Nephron (organoid): ENCODE data around the gene IQGAP2.

ENCODE experiments used
- H3K27ac Mint-ChIP-seq, 3 experiments: 2 replicates each; pipeline ENCODE4 v1.8.0; 2020; ENCODE audit warnings: mixed read lengths in 3 of 3, mild to moderate bottlenecking in 2 of 3, moderate library complexity in 1 of 3
- H3K27me3 Mint-ChIP-seq: 2 replicates; pipeline ENCODE4 v1.8.0; 2021; ENCODE audit warnings: low read depth, mild to moderate bottlenecking, moderate library complexity, mixed read lengths
- H3K36me3 Mint-ChIP-seq: 2 replicates; pipeline ENCODE4 v1.8.0; 2020; ENCODE audit warnings: low read depth, mixed read lengths
- H3K4me1 Mint-ChIP-seq: 2 replicates; pipeline ENCODE4 v1.8.0; 2020; ENCODE audit warnings: mixed read lengths
- H3K4me3 Mint-ChIP-seq, 3 experiments: 2 replicates each; pipeline ENCODE4 v1.8.0; 2020; ENCODE audit warnings: mild to moderate bottlenecking in 3 of 3, mixed read lengths in 3 of 3, moderate library complexity in 2 of 3
- H3K9me3 Mint-ChIP-seq: 2 replicates; pipeline ENCODE4 v1.8.0; 2020; ENCODE audit warnings: mixed read lengths
- CTCF ChIP-seq, 3 experiments: fragments of 200-600 bp; sonication (generic); IDR thresholded peaks; one replicate each; pipeline ENCODE4 v1.5.0; 2021; ENCODE audit warnings: antibody characterized with exemption in 3 of 3; ENCODE audit not compliant: unreplicated experiment in 3 of 3

IQGAP2 gene

GRCh38 chr5:76604838-76605237 lies 201.8 kb downstream of the IQGAP2 start:
- Mint-ChIP-seq H3K4me3 (no peak overlapping the region), H3K4me1 (peaks cover 29% of the 10 kb centered on the region), H3K27me3 (no peaks in the 10 kb centered on the region), H3K27ac (no peak overlapping the region), H3K36me3 (no peaks in the 10 kb centered on the region), H3K9me3 (no peaks in the 10 kb centered on the region)
- TF ChIP-seq CTCF (IDR thresholded peaks at IDR 0.05; ENCODE audit: unreplicated experiment in 3 of 3): no peak

- peaks cover 29% of the 10 kb centered on the region for H3K4me1 Mint-ChIP-seq
- H3K4me3 Mint-ChIP-seq: no peak overlapping the region
- no peaks in the 10 kb centered on the region for H3K9me3 Mint-ChIP-seq
- H3K36me3 Mint-ChIP-seq: peaks cover 5% of the 10 kb centered on the region
- no peaks in the 10 kb centered on the region for H3K27me3 Mint-ChIP-seq
- peak overlapping the region; percentile 91 to 94 (median 92) for H3K27ac Mint-ChIP-seq
- no peak for TF ChIP-seq CTCF (IDR thresholded peaks at IDR 0.05; ENCODE audit: unreplicated experiment in 3 of 3)
These were observed 203.6 kb downstream of the IQGAP2 start for GRCh38 chr5:76606701-76607100.

GRCh38 chr5:76607353-76607871 lies 204.3 kb downstream of the IQGAP2 start:
- Mint-ChIP-seq H3K4me1 (peaks cover 29% of the 10 kb centered on the region), H3K27ac (peak overlapping the region; percentile 91 to 94 (median 92)), H3K36me3 (peaks cover 7% of the 10 kb centered on the region), H3K9me3 (no peaks in the 10 kb centered on the region), H3K4me3 (peak overlapping the region; percentile 31 to 44 (median 39)), H3K27me3 (no peaks in the 10 kb centered on the region)
- no peak for TF ChIP-seq CTCF (IDR thresholded peaks at IDR 0.05; ENCODE audit: unreplicated experiment in 3 of 3)

GRCh38 chr5:76608833-76609232 lies 205.7 kb downstream of the IQGAP2 start:
- Mint-ChIP-seq H3K27ac (peak overlapping the region in 2 of 3 experiments; percentile 69 to 92), H3K4me1 (peaks cover 29% of the 10 kb centered on the region), H3K36me3 (peaks cover 7% of the 10 kb centered on the region), H3K9me3 (no peaks in the 10 kb centered on the region), H3K27me3 (no peaks in the 10 kb centered on the region), H3K4me3 (no peak overlapping the region)
- no peak for TF ChIP-seq CTCF (IDR thresholded peaks at IDR 0.05; ENCODE audit: unreplicated experiment in 3 of 3)

GRCh38 chr5:76610196-76610595 lies 207.1 kb downstream of the IQGAP2 start:
- peaks cover 7% of the 10 kb centered on the region for H3K36me3 Mint-ChIP-seq
- TF ChIP-seq CTCF (IDR thresholded peaks at IDR 0.05; ENCODE audit: unreplicated experiment in 3 of 3): no peak
- H3K4me1 Mint-ChIP-seq: peaks cover 29% of the 10 kb centered on the region
- no peak overlapping the region for H3K4me3 Mint-ChIP-seq
- H3K27ac Mint-ChIP-seq: no peak overlapping the region
- no peaks in the 10 kb centered on the region for H3K9me3 Mint-ChIP-seq
- no peaks in the 10 kb centered on the region for H3K27me3 Mint-ChIP-seq

- H3K27me3 Mint-ChIP-seq: no peaks in the 10 kb centered on the region
- H3K4me3 Mint-ChIP-seq: no peak overlapping the region
- H3K4me1 Mint-ChIP-seq: peaks cover 8% of the 10 kb centered on the region
- H3K36me3 Mint-ChIP-seq: peaks cover 21% of the 10 kb centered on the region
- no peaks in the 10 kb centered on the region for H3K9me3 Mint-ChIP-seq
- no peak for TF ChIP-seq CTCF (IDR thresholded peaks at IDR 0.05; ENCODE audit: unreplicated experiment in 3 of 3)
- H3K27ac Mint-ChIP-seq: no peak overlapping the region
These were observed 209.9 kb downstream of the IQGAP2 start for GRCh38 chr5:76612942-76613341.
